ENCODE measurements around the gene FAM234B. TPM values are rescaled to one million over a fixed set of nuclear protein-coding genes. Genes with fewer than 3 reads are reported as not detected.

Gene FAM234B
- total RNA-seq, 1 donor from 2014 or later, result 1.8 TPM

- H3K4me1 ChIP-seq, result no peaks in the 10 kb centered on the region
- no peaks in the 10 kb centered on the region for H3K27me3 ChIP-seq (ENCODE audit: low read depth)
- H3K4me3 ChIP-seq, result no peak overlapping the region
- no peak overlapping the region for H3K27ac ChIP-seq (replicated peaks)
- no peaks in the 10 kb centered on the region for H3K9me3 ChIP-seq (replicated peaks)
- H3K36me3 ChIP-seq, result no peaks in the 10 kb centered on the region
- no peak for DNase-seq
- intact Hi-C loops (cut with micrococcal nuclease), result no loop called here
- TF ChIP-seq CTCF (IDR thresholded peaks at IDR 0.05; ENCODE audit: borderline replicate concordance), result no peak
Measured at GRCh38 chr12:13024531-13024916, 19.7 kb upstream of the FAM234B start.

GRCh38 chr12:13026286-13026685 is 17.9 kb upstream of the FAM234B start:
- no peak for DNase-seq
- Histone ChIP-seq H3K4me1 (no peaks in the 10 kb centered on the region), H3K9me3 (replicated peaks) (no peaks in the 10 kb centered on the region), H3K27ac (replicated peaks) (no peak overlapping the region), H3K4me3 (no peak overlapping the region), H3K27me3 (ENCODE audit: low read depth) (no peaks in the 10 kb centered on the region), H3K36me3 (no peaks in the 10 kb centered on the region)
- no peak for TF ChIP-seq CTCF (IDR thresholded peaks at IDR 0.05; ENCODE audit: borderline replicate concordance)
- intact Hi-C loops (cut with micrococcal nuclease), result no loop called here

- DNase-seq, result no peak
- no peak overlapping the region for H3K27ac ChIP-seq (replicated peaks)
- TF ChIP-seq CTCF (IDR thresholded peaks at IDR 0.05; ENCODE audit: borderline replicate concordance), result no peak
- intact Hi-C loops (cut with micrococcal nuclease), result no loop called here
- H3K4me1 ChIP-seq, result no peaks in the 10 kb centered on the region
- no peaks in the 10 kb centered on the region for H3K27me3 ChIP-seq (ENCODE audit: low read depth)
- H3K9me3 ChIP-seq (replicated peaks), result no peaks in the 10 kb centered on the region
- H3K36me3 ChIP-seq, result no peaks in the 10 kb centered on the region
- no peak overlapping the region for H3K4me3 ChIP-seq
Measured at GRCh38 chr12:13027032-13027431, 17.1 kb upstream of the FAM234B start.

GRCh38 chr12:13027508-13027907 is 16.7 kb upstream of the FAM234B start:
- Histone ChIP-seq H3K27me3 (ENCODE audit: low read depth) (no peaks in the 10 kb centered on the region), H3K27ac (replicated peaks) (no peak overlapping the region), H3K36me3 (no peaks in the 10 kb centered on the region), H3K4me3 (no peak overlapping the region), H3K4me1 (no peaks in the 10 kb centered on the region), H3K9me3 (replicated peaks) (no peaks in the 10 kb centered on the region)
- intact Hi-C loops (cut with micrococcal nuclease), result no loop called here
- no peak for TF ChIP-seq CTCF (IDR thresholded peaks at IDR 0.05; ENCODE audit: borderline replicate concordance)
- DNase-seq, result no peak

- no peak overlapping the region for H3K4me3 ChIP-seq
- no peaks in the 10 kb centered on the region for H3K27me3 ChIP-seq (ENCODE audit: low read depth)
- H3K36me3 ChIP-seq, result no peaks in the 10 kb centered on the region
- H3K4me1 ChIP-seq, result no peaks in the 10 kb centered on the region
- DNase-seq, result no peak
- intact Hi-C loops (cut with micrococcal nuclease), result no loop called here
- H3K9me3 ChIP-seq (replicated peaks), result no peaks in the 10 kb centered on the region
- no peak overlapping the region for H3K27ac ChIP-seq (replicated peaks)
- TF ChIP-seq CTCF (IDR thresholded peaks at IDR 0.05; ENCODE audit: borderline replicate concordance), result no peak
Measured at GRCh38 chr12:13028825-13029570, 15.2 kb upstream of the FAM234B start.
